GM12865 (cell line): Measurements from ENCODE around the gene TSPO2.

Source experiments
- DNase-seq: peaks from one replicate; pipeline ENCODE4 v3.0.0; 2010; ENCODE audit warnings: low read depth
- H3K4me3 ChIP-seq: 2 replicates; pipeline ENCODE4 v1.5.1; 2011; ENCODE audit warnings: mild to moderate bottlenecking, low read depth, low read length, control low read depth
- CTCF ChIP-seq: IDR thresholded peaks from 2 replicates; pipeline ENCODE4 v1.5.1; 2011; ENCODE audit warnings: low read length, control low read depth, low read depth, inconsistent platforms; ENCODE audit not compliant: insufficient read depth; ENCODE audit errors: missing control alignments

TSPO2 gene

GRCh38 chr6:41036186-41036585, 6.1 kb upstream of the TSPO2 start:
- TF ChIP-seq CTCF = no peak
- DNase-seq = no peak
- H3K4me3 ChIP-seq = no peak overlapping the region

- H3K4me3 ChIP-seq = no peak overlapping the region
- no peak for DNase-seq
- no peak for TF ChIP-seq CTCF
These were observed 5.7 kb upstream of the TSPO2 start for GRCh38 chr6:41036601-41037000.

GRCh38 chr6:41037107-41037900, 5.0 kb upstream of the TSPO2 start:
- TF ChIP-seq CTCF = no peak
- no peak overlapping the region for H3K4me3 ChIP-seq
- no peak for DNase-seq

- no peak for TF ChIP-seq CTCF
- no peak overlapping the region for H3K4me3 ChIP-seq
- DNase-seq = no peak
These were observed 4.1 kb upstream of the TSPO2 start for GRCh38 chr6:41038205-41038604.

- DNase-seq = peak; percentile 51
- TF ChIP-seq CTCF = peak; percentile 75
- no peak within 1 kb of the TSS for H3K4me3 ChIP-seq
These were observed 2.9 kb upstream of the TSPO2 start, which contains the start of gene UNC5CL for GRCh38 chr6:41039060-41039998. Gene UNC5CL (minus strand): TSS chr6:41039221. CDS start chr6:41035074, 4,147 bp downstream.

GRCh38 chr6:41040101-41040939, 1.9 kb upstream of the TSPO2 start:
- no peak overlapping the region for H3K4me3 ChIP-seq
- no peak for TF ChIP-seq CTCF
- DNase-seq = no peak
